OCI-LY7 (cell line): ENCODE measurements around the gene GRID2. TPM values are rescaled to one million over a fixed set of nuclear protein-coding genes. Genes with fewer than 3 reads are reported as not detected.

ENCODE experiments used
- BruUV-seq: library from RNA; stranded (reverse); fragments of 400-500 nt; replicated peaks from 2 replicates; lab custom pipeline; 2021; lab: Mats Ljungman, UMichigan
- CTCF ChIA-PET: fragments of 300-600 bp; sonication (Branson Sonifier 250); formaldehyde crosslinking; loops from one replicate; lab custom pipeline; 2022; ENCODE audit warnings: antibody characterized with exemption; ENCODE audit not compliant: unreplicated experiment; lab: Charles Lee
- POLR2A ChIA-PET: fragments of 300-600 bp; sonication (Branson Sonifier 250); formaldehyde crosslinking; loops from one replicate; lab custom pipeline; 2022; ENCODE audit warnings: antibody characterized with exemption; lab: Charles Lee
- DNase-seq: peaks from one replicate; pipeline ENCODE4 v3.0.0-alpha.2; 2015; ENCODE audit warnings: low spot score
- H2AFZ ChIP-seq: fragments of 200-600 bp; sonication (generic), shearing (Covaris generic); 2 replicates; pipeline ENCODE4 v1.6.1; 2014; ENCODE audit warnings: mild to moderate bottlenecking, antibody characterized with exemption, low read length, moderate library complexity
- H3K27ac ChIP-seq: fragments of 200-600 bp; sonication (generic); 2 replicates; pipeline ENCODE4 v1.5.1; 2014; ENCODE audit warnings: mixed run types, low read depth, mild to moderate bottlenecking, moderate library complexity, low read length, inconsistent platforms; ENCODE audit not compliant: poor library complexity, severe bottlenecking
- H3K36me3 ChIP-seq: fragments of 200-600 bp; sonication (generic); 2 replicates; pipeline ENCODE4 v1.6.1; 2014; ENCODE audit warnings: mild to moderate bottlenecking, antibody characterized with exemption, low read length, moderate library complexity, mixed read lengths; ENCODE audit not compliant: insufficient read depth
- H3K4me1 ChIP-seq: fragments of 200-600 bp; sonication (generic); 2 replicates; pipeline ENCODE4 v1.5.1; 2014; ENCODE audit warnings: mild to moderate bottlenecking, low read length; ENCODE audit not compliant: insufficient read depth, poor library complexity, severe bottlenecking
- H3K4me2 ChIP-seq: fragments of 200-600 bp; sonication (generic); 2 replicates; pipeline ENCODE4 v1.6.1; 2014; ENCODE audit warnings: mild to moderate bottlenecking, low read length
- H3K4me3 ChIP-seq: fragments of 200-600 bp; sonication (generic); 2 replicates; pipeline ENCODE4 v1.5.1; 2014; ENCODE audit warnings: mild to moderate bottlenecking, low read depth, low read length; ENCODE audit not compliant: poor library complexity, severe bottlenecking
- H3K79me2 ChIP-seq: fragments of 200-600 bp; sonication (generic); 2 replicates; pipeline ENCODE4 v1.6.1; 2016; ENCODE audit warnings: low read depth, mild to moderate bottlenecking, low read length, moderate library complexity, mixed read lengths; ENCODE audit not compliant: insufficient read depth
- H3K9me2 ChIP-seq: fragments of 200-600 bp; sonication (generic); 2 replicates; pipeline ENCODE4 v1.6.1; 2016; ENCODE audit warnings: mild to moderate bottlenecking, low read length, mixed read lengths; ENCODE audit not compliant: insufficient read depth
- H3K9me3 ChIP-seq: fragments of 200-600 bp; sonication (generic); 2 replicates; pipeline ENCODE4 v1.6.1; 2014; ENCODE audit warnings: mild to moderate bottlenecking, mixed run types, low read length, mixed read lengths
- H4K20me1 ChIP-seq: fragments of 200-600 bp; sonication (generic); 2 replicates; pipeline ENCODE4 v1.6.1; 2014; ENCODE audit warnings: mild to moderate bottlenecking, antibody characterized with exemption, low read length, moderate library complexity, mixed read lengths; ENCODE audit not compliant: insufficient read depth
- CTCF ChIP-seq: fragments of 200-600 bp; sonication (generic); conservative IDR thresholded peaks from 2 replicates; pipeline ENCODE4 v1.5.1; 2014; ENCODE audit warnings: mild to moderate bottlenecking, antibody characterized with exemption, low read length, moderate library complexity, mixed read lengths
- EZH2phosphoT487 ChIP-seq: fragments of 200-600 bp; sonication (generic); IDR thresholded peaks from 2 replicates; pipeline ENCODE4 v1.6.1; 2018; ENCODE audit warnings: low read depth, borderline replicate concordance, mild to moderate bottlenecking, mixed run types, antibody characterized with exemption, low read length, moderate library complexity, mixed read lengths
- intact Hi-C: fragments of 100-400 bp; cut with micrococcal nuclease; formaldehyde crosslinking; loops from one replicate; pipeline ENCODE4 v1.10.0; 2022; ENCODE audit not compliant: unreplicated experiment
- total RNA-seq, 2 experiments: library from RNA; depleted of rRNA in 1 of 2; stranded (reverse); fragments of >200 nt in 1 of 2; shearing (Covaris generic) in 1 of 2; gene quantifications; 2 replicates each; pipeline ENCODE4 v1.2.3, GENCODE V29; 2014 to 2022

Gene GRID2
- total RNA-seq, 2 experiments from 2014 or later = not detected

GRCh38 chr4:92317047-92317446, 13.3 kb downstream of the GRID2 start:
- no peaks in the 10 kb centered on the region for H3K79me2 ChIP-seq
- H2AFZ ChIP-seq = no peak overlapping the region
- H3K9me3 ChIP-seq = no peaks in the 10 kb centered on the region
- POLR2A ChIA-PET = interaction anchor here (0.6 to 1.1 kb wide), 3 partner anchors 8 to 833 kb away, joined by 3 to 4 read pairs (median 3); no protein-coding TSS in a partner anchor
- no peak overlapping the region for H3K4me2 ChIP-seq
- intact Hi-C loops = no loop called here
- H3K4me3 ChIP-seq = no peak overlapping the region
- no peaks in the 10 kb centered on the region for H3K9me2 ChIP-seq
- H3K36me3 ChIP-seq = no peaks in the 10 kb centered on the region
- BruUV-seq = no TSS peak
- no peaks in the 10 kb centered on the region for H4K20me1 ChIP-seq
- no peaks in the 10 kb centered on the region for H3K4me1 ChIP-seq
- no peak overlapping the region for H3K27ac ChIP-seq
- TF ChIP-seq EZH2phosphoT487 (no peak), CTCF (no peak)
- CTCF ChIA-PET = no interaction called here
- no peak for DNase-seq

- BruUV-seq = no TSS peak
Observed at GRCh38 chr4:92328095-92328494, 24.3 kb downstream of the GRID2 start.

More at GRCh38 chr4:92328095-92328494, 24.3 kb downstream of the GRID2 start:
- ChIA-PET POLR2A (interaction anchor here (0.6 kb wide), 1 partner anchor 40 kb away, joined by 3 read pairs; no protein-coding TSS in a partner anchor), CTCF (no interaction called here)
- H3K9me3 ChIP-seq = no peaks in the 10 kb centered on the region
- H3K4me2 ChIP-seq = no peak overlapping the region
- H3K4me1 ChIP-seq = no peaks in the 10 kb centered on the region
- no peaks in the 10 kb centered on the region for H3K9me2 ChIP-seq
- intact Hi-C loops = no loop called here
- no peak overlapping the region for H2AFZ ChIP-seq
- no peak overlapping the region for H3K27ac ChIP-seq
- H3K79me2 ChIP-seq = no peaks in the 10 kb centered on the region
- no peaks in the 10 kb centered on the region for H4K20me1 ChIP-seq
- TF ChIP-seq EZH2phosphoT487 (no peak), CTCF (no peak)
- no peak overlapping the region for H3K4me3 ChIP-seq
- H3K36me3 ChIP-seq = no peaks in the 10 kb centered on the region
- DNase-seq = no peak
